OCI-LY3 (cell line): ENCODE measurements around the gene SLC13A3.

Experiments used
- H2AFZ ChIP-seq: fragments of 200-600, 300-600 bp; shearing (Covaris generic); 2 replicates; pipeline ENCODE4 v1.6.0; 2014; ENCODE audit warnings: antibody characterized with exemption, low read depth, low read length
- H3K27ac ChIP-seq: fragments of 200-600, 300-600 bp; sonication (generic); 2 replicates; pipeline ENCODE4 v1.5.1; 2014; ENCODE audit warnings: mild to moderate bottlenecking, low read length, moderate library complexity, mixed read lengths
- H3K27me3 ChIP-seq: fragments of 200-600, 300-600 bp; sonication (generic); 2 replicates; pipeline ENCODE4 v1.6.1; 2014; ENCODE audit warnings: low read depth, low read length, mixed read lengths
- H3K36me3 ChIP-seq: fragments of 200-600, 300-600 bp; sonication (generic); replicated peaks from 2 replicates; pipeline ENCODE3; 2014; ENCODE audit warnings: low read depth, low read length, mixed read lengths
- H3K4me1 ChIP-seq: fragments of 300-600, 200-600 bp; sonication (generic); 2 replicates; pipeline ENCODE4 v1.6.1; 2014; ENCODE audit warnings: low read length, mixed read lengths
- H3K4me2 ChIP-seq: fragments of 200-600, 300-600 bp; sonication (generic); 2 replicates; pipeline ENCODE4 v1.6.1; 2014; ENCODE audit warnings: low read length, mixed read lengths
- H3K4me3 ChIP-seq: fragments of 300-600, 200-600 bp; sonication (generic); 2 replicates; pipeline ENCODE4 v1.5.1; 2014; ENCODE audit warnings: antibody characterized with exemption, mild to moderate bottlenecking, low read length, moderate library complexity
- H3K79me2 ChIP-seq: fragments of 300-600, 200-600 bp; shearing (Covaris generic); 2 replicates; pipeline ENCODE4 v1.6.1; 2014; ENCODE audit warnings: mild to moderate bottlenecking, low read length, mixed read lengths
- H3K9ac ChIP-seq: fragments of 300-600, 200-600 bp; shearing (Covaris generic); 2 replicates; pipeline ENCODE4 v1.6.0; 2014; ENCODE audit warnings: mild to moderate bottlenecking, low read length, moderate library complexity
- H3K9me3 ChIP-seq: fragments of 200-600, 300-600 bp; shearing (Covaris generic); 2 replicates; pipeline ENCODE4 v1.6.1; 2014; ENCODE audit warnings: low read length, mixed read lengths; ENCODE audit not compliant: insufficient read depth
- H4K20me1 ChIP-seq: fragments of 200-600, 300-600 bp; sonication (generic); 2 replicates; pipeline ENCODE4 v1.6.1; 2016; ENCODE audit warnings: low read length, mixed read lengths; ENCODE audit not compliant: insufficient read depth
- CTCF ChIP-seq: fragments of 200-600, 300-600 bp; sonication (generic); IDR thresholded peaks from 2 replicates; pipeline ENCODE4 v1.5.1; 2014; ENCODE audit warnings: antibody characterized with exemption, low read length, low read depth
- EZH2phosphoT487 ChIP-seq: fragments of 200-600 bp; shearing (Covaris generic); IDR thresholded peaks from 2 replicates; pipeline ENCODE4 v1.6.1; 2018; ENCODE audit warnings: antibody characterized with exemption, mixed run types, low read depth

SLC13A3 gene

GRCh38 chr20:46699651-46700359 lies 48.5 kb upstream of the SLC13A3 start:
- no peak overlapping the region for H3K4me3 ChIP-seq
- H4K20me1 ChIP-seq: no peaks in the 10 kb centered on the region
- no peaks in the 10 kb centered on the region for H3K4me1 ChIP-seq
- H3K79me2 ChIP-seq: no peaks in the 10 kb centered on the region
- H3K9ac ChIP-seq: no peak overlapping the region
- no peak overlapping the region for H3K27ac ChIP-seq
- no peak for TF ChIP-seq EZH2phosphoT487
- peak; percentile 50 for TF ChIP-seq CTCF
- no peaks in the 10 kb centered on the region for H3K36me3 ChIP-seq
- H3K9me3 ChIP-seq: no peaks in the 10 kb centered on the region
- H3K27me3 ChIP-seq: peaks cover 16% of the 10 kb centered on the region; the same call in 1 of the 2 replicates
- no peak overlapping the region for H2AFZ ChIP-seq
- H3K4me2 ChIP-seq: no peak overlapping the region

GRCh38 chr20:46698788-46699187 lies 47.5 kb upstream of the SLC13A3 start:
- H4K20me1 ChIP-seq: no peaks in the 10 kb centered on the region
- H3K4me3 ChIP-seq: no peak overlapping the region
- H3K27me3 ChIP-seq: 0 out of 2 replicates have a peak, but pooled peaks cover 11% of the 10 kb centered on the region
- no peaks in the 10 kb centered on the region for H3K9me3 ChIP-seq
- no peak overlapping the region for H2AFZ ChIP-seq
- peaks cover 6% of the 10 kb centered on the region; the same call in 1 of the 2 replicates for H3K4me1 ChIP-seq
- H3K27ac ChIP-seq: no peak overlapping the region
- no peak overlapping the region for H3K9ac ChIP-seq
- no peaks in the 10 kb centered on the region for H3K36me3 ChIP-seq
- H3K4me2 ChIP-seq: no peak overlapping the region
- H3K79me2 ChIP-seq: no peaks in the 10 kb centered on the region
- TF ChIP-seq EZH2phosphoT487 (no peak), CTCF (no peak)

GRCh38 chr20:46696791-46697279 lies 45.6 kb upstream of the SLC13A3 start:
- Histone ChIP-seq H3K27me3 (0 out of 2 replicates have a peak, but pooled peaks cover 11% of the 10 kb centered on the region), H3K4me3 (no peak overlapping the region), H3K4me1 (peaks cover 6% of the 10 kb centered on the region; the same call in 1 of the 2 replicates), H3K79me2 (no peaks in the 10 kb centered on the region), H3K4me2 (no peak overlapping the region), H3K36me3 (no peaks in the 10 kb centered on the region), H2AFZ (no peak overlapping the region), H3K9ac (no peak overlapping the region), H3K9me3 (no peaks in the 10 kb centered on the region), H3K27ac (no peak overlapping the region), H4K20me1 (no peaks in the 10 kb centered on the region)
- TF ChIP-seq EZH2phosphoT487 (no peak), CTCF (no peak)

GRCh38 chr20:46695892-46696291 lies 44.6 kb upstream of the SLC13A3 start:
- Histone ChIP-seq H3K36me3 (no peaks in the 10 kb centered on the region), H3K4me1 (peaks cover 6% of the 10 kb centered on the region; the same call in 1 of the 2 replicates), H3K79me2 (no peaks in the 10 kb centered on the region), H3K27ac (no peak overlapping the region), H3K9me3 (no peaks in the 10 kb centered on the region), H3K4me3 (no peak overlapping the region), H3K27me3 (0 out of 2 replicates have a peak, but pooled peaks cover 5% of the 10 kb centered on the region), H2AFZ (no peak overlapping the region), H3K4me2 (no peak overlapping the region), H3K9ac (no peak overlapping the region), H4K20me1 (no peaks in the 10 kb centered on the region)
- no peak for TF ChIP-seq EZH2phosphoT487
- TF ChIP-seq CTCF: no peak
